CD4-positive, alpha-beta T cell treated with Interleukin-2 at 100 ng/mL for 4 hours (primary cell): Measurements from ENCODE around the gene NMT1.

Source experiments
- DNase-seq: peaks from one replicate; pipeline ENCODE4 v3.0.0-alpha.2; 2020; ENCODE audit warnings: low spot score

The NMT1 gene

GRCh38 chr17:45150911-45151809 is 90.0 kb downstream of the NMT1 start:
- no peak for DNase-seq

GRCh38 chr17:45155029-45155428 is 93.9 kb downstream of the NMT1 start:
- DNase-seq = peak; percentile 30

GRCh38 chr17:45155483-45155882 is 94.4 kb downstream of the NMT1 start:
- DNase-seq = no peak

GRCh38 chr17:45156242-45156641 is 95.1 kb downstream of the NMT1 start:
- no peak for DNase-seq
